Keratinocyte (primary cell): ENCODE data around the gene RASSF1. TPM values are rescaled to one million over a fixed set of nuclear protein-coding genes. Genes with fewer than 3 reads are reported as not detected.

Experiments
- DNase-seq: peaks from one replicate; pipeline ENCODE4 v3.0.0-alpha.2; 2011; ENCODE audit warnings: low read depth, missing footprints, low spot score
- FAIRE-seq: peaks from 2 replicates; lab custom pipeline; 2011; peaks lifted over from hg19 to GRCh38; lab: Jason Lieb, UNC
- H2AFZ ChIP-seq: 2 replicates; pipeline ENCODE4 v1.6.0; 2012; ENCODE audit warnings: low read length, control low read depth, inconsistent platforms; ENCODE audit not compliant: control insufficient read depth
- H3K27ac ChIP-seq: 2 replicates; pipeline ENCODE4 v1.5.1; 2011; ENCODE audit warnings: low read length; ENCODE audit not compliant: control insufficient read depth, insufficient read depth
- H3K27me3 ChIP-seq: 3 replicates; pipeline ENCODE4 v1.6.0; 2011; ENCODE audit warnings: low read length; ENCODE audit not compliant: control insufficient read depth, insufficient read depth; ENCODE audit errors: extremely low read depth
- H3K36me3 ChIP-seq, 2 experiments: 2 replicates in 1 of 2; 3 replicates in 1 of 2; pipeline ENCODE4 v1.5.1; 2011; ENCODE audit warnings: low read length in 2 of 2, mild to moderate bottlenecking in 1 of 2; ENCODE audit not compliant: control insufficient read depth in 2 of 2, insufficient read depth in 2 of 2; ENCODE audit errors: extremely low read depth in 1 of 2
- H3K4me1 ChIP-seq: 3 replicates; pipeline ENCODE4 v1.5.1; 2011; ENCODE audit warnings: low read length; ENCODE audit not compliant: control insufficient read depth, insufficient read depth; ENCODE audit errors: extremely low read depth
- H3K4me2 ChIP-seq: 3 replicates; pipeline ENCODE4 v1.6.0; 2011; ENCODE audit warnings: low read depth, low read length; ENCODE audit not compliant: control insufficient read depth, insufficient read depth; ENCODE audit errors: extremely low read depth
- H3K4me3 ChIP-seq, 3 experiments: fragments of 200-600 bp in 1 of 3; sonication (generic) in 1 of 3; 2 replicates in 2 of 3; 3 replicates in 1 of 3; pipeline ENCODE4 v1.5.1; 2011 to 2016; ENCODE audit warnings: low read length in 3 of 3, mild to moderate bottlenecking in 3 of 3, control low read depth in 2 of 3, inconsistent platforms in 1 of 3, low read depth in 1 of 3, mixed read lengths in 1 of 3, mixed run types in 1 of 3, moderate library complexity in 1 of 3; ENCODE audit not compliant: control insufficient read depth in 2 of 3, insufficient read depth in 2 of 3; ENCODE audit errors: extremely low read depth in 1 of 3
- H3K79me2 ChIP-seq: 2 replicates; pipeline ENCODE4 v1.6.0; 2012; ENCODE audit warnings: low read length; ENCODE audit not compliant: control insufficient read depth, insufficient read depth
- H3K9ac ChIP-seq: 3 replicates; pipeline ENCODE4 v1.6.0; 2011; ENCODE audit warnings: low read length; ENCODE audit not compliant: control insufficient read depth, insufficient read depth; ENCODE audit errors: extremely low read depth
- H3K9me1 ChIP-seq: 3 replicates; pipeline ENCODE4 v1.6.0; 2011; ENCODE audit warnings: low read length; ENCODE audit not compliant: control insufficient read depth, insufficient read depth; ENCODE audit errors: extremely low read depth
- H3K9me3 ChIP-seq: 2 replicates; pipeline ENCODE4 v1.5.1; 2012; ENCODE audit warnings: low read depth, low read length; ENCODE audit not compliant: control insufficient read depth
- H4K20me1 ChIP-seq: 3 replicates; pipeline ENCODE4 v1.6.0; 2011; ENCODE audit warnings: low read length; ENCODE audit not compliant: control insufficient read depth, insufficient read depth; ENCODE audit errors: extremely low read depth
- EZH2 ChIP-seq: IDR thresholded peaks from one replicate; pipeline ENCODE4 v1.6.1; 2012; ENCODE audit warnings: inconsistent platforms, mild to moderate bottlenecking, low read length, moderate library complexity
- dilution Hi-C: fragments of 300-500 bp; cut with MboI; formaldehyde crosslinking; loops from one replicate; pipeline ENCODE4 v1.7.0; 2020; ENCODE audit warnings: low sequenced_read_pairs; ENCODE audit not compliant: extremely low pct_ligation_motif_present
- polyA plus RNA-seq, 5 experiments: library from polyadenylated mRNA; depleted of rRNA in 3 of 5; stranded (reverse) in 3 of 5; stranded (forward) in 1 of 5; unstranded in 1 of 5; fragments of >200 nt; gene quantifications; 1 replicate in 1 of 5; 2 replicates in 3 of 5; 3 replicates in 1 of 5; pipeline versions ENCODE4 v1.2.1 to v1.2.3, GENCODE V29; 2011 to 2012; ENCODE audit warnings: missing spikeins in 2 of 5, low read depth in 1 of 5, low replicate concordance in 1 of 5
- TF ChIP-seq, protein P1 (sequence below), 3 experiments: IDR thresholded peaks in 1 of 3; conservative IDR thresholded peaks in 1 of 3; optimal IDR thresholded peaks in 1 of 3; 2 replicates in 2 of 3; 3 replicates in 1 of 3; pipeline versions ENCODE3 to v1.5.1; 2011; ENCODE audit warnings: low read length in 3 of 3, mild to moderate bottlenecking in 3 of 3, moderate library complexity in 2 of 3, control low read depth in 1 of 3, inconsistent platforms in 1 of 3; ENCODE audit not compliant: insufficient read depth in 2 of 3; ENCODE audit errors: extremely low read depth in 1 of 3

Gene RASSF1
- polyA plus RNA-seq, 1 donor (not counting 4 experiments of a cell fraction or from before 2014, with no cell fraction given): 28.5 TPM

DNA sequence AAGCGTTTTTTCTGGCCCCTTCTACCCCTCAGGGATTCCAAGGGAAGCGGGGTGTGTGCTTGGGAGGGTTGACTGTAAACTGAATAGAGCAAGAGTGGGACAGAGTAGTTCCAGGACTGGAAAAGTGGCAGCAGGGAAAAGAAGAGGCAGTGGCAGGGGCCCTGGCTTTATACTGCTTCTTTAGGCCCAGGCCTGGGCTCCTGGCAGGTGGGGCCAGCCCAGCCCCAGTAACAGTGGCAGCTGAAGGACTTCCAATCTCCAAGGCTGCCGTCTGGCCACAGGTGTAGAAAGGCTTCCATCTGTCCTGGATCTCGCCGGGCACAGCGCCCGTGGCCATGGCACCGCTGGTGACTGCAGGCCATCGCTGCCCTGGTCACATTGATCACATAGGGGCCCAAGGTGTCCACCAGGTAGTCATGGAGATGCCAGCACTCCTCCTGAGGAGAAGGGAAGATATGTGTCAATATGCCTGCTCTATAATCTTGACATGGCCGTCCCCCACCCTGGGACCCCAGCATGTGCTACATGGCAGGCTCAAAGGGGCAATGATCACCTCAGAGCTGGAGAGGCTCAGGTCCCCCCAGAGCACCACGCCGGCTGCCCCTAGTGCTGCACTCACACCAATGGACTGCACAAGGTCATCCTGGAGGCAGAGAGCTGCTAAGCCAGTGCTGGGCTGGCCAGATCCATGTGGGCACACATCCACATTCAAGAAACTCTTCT, 47.4 kb downstream of the RASSF1 start:
- H3K27me3 ChIP-seq: no peaks in the 10 kb centered on the region
- peaks cover 15% of the 10 kb centered on the region for H3K4me1 ChIP-seq
- TF ChIP-seq, protein P1, sequence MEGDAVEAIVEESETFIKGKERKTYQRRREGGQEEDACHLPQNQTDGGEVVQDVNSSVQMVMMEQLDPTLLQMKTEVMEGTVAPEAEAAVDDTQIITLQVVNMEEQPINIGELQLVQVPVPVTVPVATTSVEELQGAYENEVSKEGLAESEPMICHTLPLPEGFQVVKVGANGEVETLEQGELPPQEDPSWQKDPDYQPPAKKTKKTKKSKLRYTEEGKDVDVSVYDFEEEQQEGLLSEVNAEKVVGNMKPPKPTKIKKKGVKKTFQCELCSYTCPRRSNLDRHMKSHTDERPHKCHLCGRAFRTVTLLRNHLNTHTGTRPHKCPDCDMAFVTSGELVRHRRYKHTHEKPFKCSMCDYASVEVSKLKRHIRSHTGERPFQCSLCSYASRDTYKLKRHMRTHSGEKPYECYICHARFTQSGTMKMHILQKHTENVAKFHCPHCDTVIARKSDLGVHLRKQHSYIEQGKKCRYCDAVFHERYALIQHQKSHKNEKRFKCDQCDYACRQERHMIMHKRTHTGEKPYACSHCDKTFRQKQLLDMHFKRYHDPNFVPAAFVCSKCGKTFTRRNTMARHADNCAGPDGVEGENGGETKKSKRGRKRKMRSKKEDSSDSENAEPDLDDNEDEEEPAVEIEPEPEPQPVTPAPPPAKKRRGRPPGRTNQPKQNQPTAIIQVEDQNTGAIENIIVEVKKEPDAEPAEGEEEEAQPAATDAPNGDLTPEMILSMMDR (optimal IDR thresholded peaks at IDR 0.05 in 1 of 3, IDR thresholded peaks at IDR 0.05 in 1 of 3, conservative IDR thresholded peaks at IDR 0.05 in 1 of 3; ENCODE audit: extremely low read depth in 1 of 3, insufficient read depth in 2 of 3, low read length in 3 of 3): no peak
- no peak for TF ChIP-seq EZH2
- no peak for DNase-seq
- H3K79me2 ChIP-seq: peaks cover 30% of the 10 kb centered on the region
- peaks cover 21 to 29% of the 10 kb centered on the region in 2 experiments for H3K36me3 ChIP-seq
- peak overlapping the region; percentile 89 for H2AFZ ChIP-seq
- peak overlapping the region in 2 of 3 experiments; percentile 37 to 98 for H3K4me3 ChIP-seq
- H3K9ac ChIP-seq: peak overlapping the region; percentile 75
- H3K4me2 ChIP-seq: peak overlapping the region; percentile 87
- dilution Hi-C loops: no loop called here
- peaks cover 2% of the 10 kb centered on the region for H3K9me1 ChIP-seq
- H4K20me1 ChIP-seq: no peaks in the 10 kb centered on the region
- no peaks in the 10 kb centered on the region for H3K9me3 ChIP-seq
- H3K27ac ChIP-seq: peak overlapping the region; percentile 95
- no peak for FAIRE-seq

DNA sequence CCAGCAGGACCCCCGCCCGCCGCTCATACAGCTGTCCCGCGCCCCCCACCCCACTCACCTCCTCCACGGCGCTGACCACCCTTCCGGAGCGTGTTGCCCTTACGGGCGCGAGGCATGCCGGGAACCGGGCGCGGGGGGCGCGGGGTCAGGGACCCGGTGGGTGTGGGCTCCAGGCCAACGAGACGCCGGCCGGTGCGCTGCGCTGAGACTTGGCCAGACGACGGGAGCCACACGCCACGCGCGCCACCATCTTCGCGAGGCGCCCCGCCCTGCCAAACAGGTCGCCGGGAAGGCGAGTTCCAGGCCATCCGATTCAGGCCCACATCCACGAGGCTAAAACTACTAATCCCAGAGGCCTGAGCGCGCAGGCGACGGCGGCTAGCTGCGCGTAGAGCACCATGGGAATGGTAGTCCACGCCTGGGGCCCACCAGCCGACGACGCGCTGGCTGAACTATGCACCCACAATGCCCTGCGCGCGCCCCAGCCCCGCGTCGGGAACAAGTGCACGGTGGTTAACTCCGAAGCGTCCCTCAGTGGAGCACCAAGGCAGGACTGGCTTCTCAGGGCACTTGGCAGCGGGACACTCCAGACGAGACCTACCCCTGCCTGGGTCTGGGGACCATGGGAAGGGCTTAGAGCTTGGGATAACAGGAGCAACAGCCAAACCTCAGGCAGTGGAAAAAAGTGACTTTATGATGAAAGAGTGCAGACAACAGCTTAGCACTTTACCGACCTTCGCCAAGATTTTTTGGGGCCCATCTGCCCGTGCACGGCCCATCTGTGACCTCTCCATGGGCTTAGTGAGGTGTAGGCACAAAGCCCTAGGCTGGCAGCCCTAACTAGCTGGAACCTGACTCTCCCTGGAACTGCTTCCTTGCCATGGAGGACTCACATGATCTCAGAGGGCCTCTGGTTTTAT, 48.2 kb downstream of the RASSF1 start, which contains the start of gene IFRD2:
TSS of gene IFRD2 (minus strand) at position 271 of the 920 bp plus-strand sequence. CDS start at position 116, 155 bp downstream.
- H3K9me3 ChIP-seq: no peaks in the 10 kb centered on the region
- peak within 1 kb of the TSS; percentile 94 for H3K4me2 ChIP-seq
- no peaks in the 10 kb centered on the region for H4K20me1 ChIP-seq
- FAIRE-seq (peak; percentile 86), DNase-seq (no peak)
- H3K27me3 ChIP-seq: no peaks in the 10 kb centered on the region
- peaks cover 29% of the 10 kb centered on the region for H3K79me2 ChIP-seq
- peak within 1 kb of the TSS; percentile 99 for H3K9ac ChIP-seq
- TF ChIP-seq, protein P1 (optimal IDR thresholded peaks at IDR 0.05 in 1 of 3, IDR thresholded peaks at IDR 0.05 in 1 of 3, conservative IDR thresholded peaks at IDR 0.05 in 1 of 3; ENCODE audit: extremely low read depth in 1 of 3, insufficient read depth in 2 of 3, low read length in 3 of 3): no peak
- TF ChIP-seq EZH2: no peak
- no peaks in the 10 kb centered on the region for H3K9me1 ChIP-seq
- H2AFZ ChIP-seq: peak within 1 kb of the TSS; percentile 89
- peak within 1 kb of the TSS; percentile 95 for H3K27ac ChIP-seq
- peak within 1 kb of the TSS; percentile 79 to 98 (median 82) for H3K4me3 ChIP-seq
- dilution Hi-C loops: no loop called here
- peaks cover 12% of the 10 kb centered on the region for H3K4me1 ChIP-seq
- H3K36me3 ChIP-seq: peaks cover 29 to 37% of the 10 kb centered on the region in 2 experiments
